SHP77 (cell line): ENCODE data around the gene DCST1.
"Not testable (repeated sequence)": the region's sequence is repeated elsewhere in the genome, so short reads cannot be mapped to it uniquely, and the experiment has no call there.

Experiments
- DNase-seq, 2 experiments: peaks; one replicate each; lab custom pipeline; 2025; lab: John Stamatoyannopoulos, UW

The DCST1 gene, protein sequence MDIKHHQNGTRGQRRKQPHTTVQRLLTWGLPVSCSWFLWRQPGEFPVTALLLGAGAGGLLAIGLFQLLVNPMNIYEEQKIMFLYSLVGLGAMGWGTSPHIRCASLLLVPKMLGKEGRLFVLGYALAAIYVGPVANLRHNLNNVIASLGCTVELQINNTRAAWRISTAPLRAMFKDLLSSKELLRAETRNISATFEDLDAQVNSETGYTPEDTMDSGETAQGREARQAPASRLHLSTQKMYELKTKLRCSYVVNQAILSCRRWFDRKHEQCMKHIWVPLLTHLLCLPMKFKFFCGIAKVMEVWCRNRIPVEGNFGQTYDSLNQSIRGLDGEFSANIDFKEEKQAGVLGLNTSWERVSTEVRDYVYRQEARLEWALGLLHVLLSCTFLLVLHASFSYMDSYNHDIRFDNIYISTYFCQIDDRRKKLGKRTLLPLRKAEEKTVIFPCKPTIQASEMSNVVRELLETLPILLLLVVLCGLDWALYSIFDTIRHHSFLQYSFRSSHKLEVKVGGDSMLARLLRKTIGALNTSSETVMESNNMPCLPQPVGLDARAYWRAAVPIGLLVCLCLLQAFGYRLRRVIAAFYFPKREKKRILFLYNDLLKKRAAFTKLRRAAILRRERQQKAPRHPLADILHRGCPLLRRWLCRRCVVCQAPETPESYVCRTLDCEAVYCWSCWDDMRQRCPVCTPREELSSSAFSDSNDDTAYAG

DNA sequence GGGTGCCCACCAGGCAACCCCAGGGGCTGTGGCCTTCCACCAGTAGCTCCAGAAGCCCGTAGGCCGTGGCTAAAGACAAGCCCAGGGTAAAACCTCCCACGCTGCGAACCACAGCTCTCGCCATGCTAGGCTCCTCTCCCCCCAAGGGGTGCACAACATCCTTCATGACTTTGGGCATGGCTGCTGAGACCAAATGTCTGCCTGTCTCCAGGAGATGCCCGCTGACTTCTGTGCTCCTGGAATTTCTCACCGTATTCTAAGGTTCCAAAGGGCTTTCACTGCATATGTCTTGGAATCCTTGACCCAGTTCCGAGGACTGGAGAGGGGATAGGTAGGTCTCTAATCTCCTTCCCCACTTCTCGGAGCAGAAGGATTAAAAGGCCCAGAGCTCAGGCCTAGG lies at the start of gene DCST1, which contains the start of gene DCST2:
TSS of gene DCST1 (plus strand) at position 301 of the 400 bp plus-strand sequence. CDS start 213 bp downstream, outside the sequence.
TSS of gene DCST2 (minus strand) at position 258 of the 400 bp plus-strand sequence. CDS start at position 178, 80 bp downstream.
- no peak for DNase-seq

DNA sequence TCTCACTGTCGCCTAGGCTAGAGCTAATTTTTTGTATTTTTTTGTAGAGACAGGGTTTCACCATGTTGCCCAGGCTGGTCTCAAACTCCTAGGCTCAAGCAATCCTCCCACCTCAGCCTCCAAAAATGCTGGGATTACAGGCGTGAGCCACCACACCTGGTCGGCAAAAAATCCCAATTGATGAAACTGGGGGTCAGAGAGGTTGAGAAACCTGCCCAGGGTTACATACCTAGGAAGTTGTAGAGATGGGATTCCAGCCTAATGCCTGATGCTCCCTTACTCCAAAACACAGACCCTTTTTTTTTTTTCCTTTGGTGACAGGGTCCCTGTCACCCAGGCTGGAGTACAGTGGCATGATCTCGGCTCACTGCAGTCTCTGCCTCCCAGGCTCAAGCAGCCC lies 46.9 kb upstream of the DCST1 start:
- DNase-seq: not testable (repeated sequence)

DNA sequence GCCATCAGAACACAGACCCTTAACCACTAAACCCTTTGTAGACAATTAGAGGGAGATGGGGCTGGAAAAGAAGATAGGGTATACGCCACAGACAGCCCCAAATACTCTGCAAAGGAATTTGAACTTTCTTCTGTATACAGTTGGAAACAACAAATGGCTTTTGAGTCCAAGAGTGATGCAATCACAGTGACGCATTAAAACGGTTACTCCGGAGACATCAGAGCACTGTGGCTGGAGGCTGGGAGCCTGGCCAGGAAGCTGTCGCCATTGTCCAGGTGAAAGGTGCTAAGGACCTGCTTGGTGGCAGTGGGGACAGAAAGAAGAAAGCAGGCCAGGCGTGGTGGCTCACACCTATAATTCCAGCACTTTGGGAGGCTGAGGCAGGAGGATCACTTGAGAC lies 46.3 kb upstream of the DCST1 start:
- no peak for DNase-seq

DNA sequence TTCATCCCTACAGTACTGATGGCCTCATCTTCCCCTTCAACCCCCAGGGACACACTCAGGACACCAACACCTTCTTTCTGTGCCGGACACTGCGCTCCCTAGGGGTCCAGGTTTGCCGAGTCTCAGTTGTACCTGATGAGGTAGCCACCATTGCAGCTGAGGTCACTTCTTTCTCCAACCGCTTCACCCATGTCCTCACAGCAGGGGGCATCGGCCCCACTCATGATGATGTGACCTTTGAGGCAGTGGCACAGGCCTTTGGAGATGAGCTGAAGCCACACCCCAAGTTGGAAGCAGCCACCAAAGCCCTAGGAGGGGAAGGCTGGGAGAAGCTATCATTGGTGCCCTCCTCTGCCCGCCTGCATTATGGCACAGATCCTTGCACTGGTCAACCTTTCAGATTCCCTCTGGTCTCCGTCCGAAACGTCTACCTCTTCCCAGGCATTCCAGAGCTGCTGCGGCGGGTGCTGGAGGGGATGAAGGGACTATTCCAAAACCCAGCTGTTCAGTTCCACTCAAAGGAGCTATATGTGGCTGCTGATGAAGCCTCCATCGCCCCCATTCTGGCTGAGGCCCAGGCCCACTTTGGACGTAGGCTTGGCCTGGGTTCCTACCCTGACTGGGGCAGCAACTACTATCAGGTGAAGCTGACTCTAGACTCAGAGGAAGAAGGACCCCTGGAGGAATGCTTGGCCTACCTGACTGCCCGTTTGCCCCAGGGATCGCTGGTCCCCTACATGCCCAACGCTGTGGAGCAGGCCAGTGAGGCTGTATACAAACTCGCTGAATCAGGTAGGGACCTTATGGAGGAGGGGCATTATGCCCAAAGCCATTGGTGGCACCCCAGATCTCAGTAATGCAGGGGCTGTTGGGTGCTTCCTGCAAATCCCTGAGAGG lies 45.3 kb upstream of the DCST1 start:
- no peak for DNase-seq

DNA sequence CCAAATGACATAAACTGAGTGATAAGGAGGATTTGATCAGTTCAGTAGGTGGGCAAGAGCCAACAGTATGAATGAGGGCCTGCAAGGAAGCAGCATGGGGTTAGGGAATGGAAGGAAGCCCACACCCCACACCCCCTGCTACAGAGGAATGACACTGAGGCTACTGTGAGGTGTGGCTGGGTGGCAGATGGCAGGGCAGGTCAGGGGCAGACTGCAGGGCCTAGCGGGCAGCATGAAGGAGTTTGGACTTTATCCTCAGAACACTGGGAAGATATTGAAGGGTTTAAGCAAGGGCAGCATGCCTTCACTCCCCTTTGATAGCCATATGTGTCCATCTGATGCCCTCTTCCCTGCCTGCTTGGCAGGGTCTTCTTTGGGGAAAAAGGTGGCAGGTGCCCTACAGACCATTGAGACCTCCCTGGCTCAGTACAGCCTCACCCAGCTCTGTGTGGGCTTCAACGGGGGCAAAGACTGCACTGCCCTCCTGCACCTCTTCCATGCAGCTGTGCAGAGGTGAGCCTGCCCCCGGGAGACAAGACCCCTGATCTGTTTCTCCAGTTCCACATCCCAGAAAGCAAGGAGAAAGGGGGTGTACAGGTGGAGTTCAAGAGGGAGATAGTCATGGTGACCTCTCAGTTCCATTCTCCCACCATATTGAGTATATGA lies 44.3 kb upstream of the DCST1 start:
- DNase-seq: no peak

DNA sequence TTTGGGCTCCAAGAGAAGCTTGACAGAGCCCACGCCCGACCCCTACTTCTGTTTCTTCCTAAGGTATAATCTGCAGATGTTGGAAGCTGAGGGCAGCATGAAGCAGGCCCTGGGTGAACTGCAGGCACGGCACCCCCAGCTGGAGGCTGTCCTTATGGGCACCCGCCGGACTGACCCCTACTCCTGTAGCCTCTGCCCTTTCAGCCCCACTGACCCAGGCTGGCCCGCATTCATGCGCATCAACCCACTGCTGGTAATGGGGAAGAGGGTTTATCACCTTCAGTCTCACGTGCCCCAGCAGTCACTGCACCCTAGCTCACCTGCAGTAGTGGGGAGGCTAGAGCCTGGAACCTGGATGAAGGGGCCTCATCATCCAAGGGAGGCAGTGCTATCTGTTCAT lies 43.3 kb upstream of the DCST1 start:
- DNase-seq: no peak

DNA sequence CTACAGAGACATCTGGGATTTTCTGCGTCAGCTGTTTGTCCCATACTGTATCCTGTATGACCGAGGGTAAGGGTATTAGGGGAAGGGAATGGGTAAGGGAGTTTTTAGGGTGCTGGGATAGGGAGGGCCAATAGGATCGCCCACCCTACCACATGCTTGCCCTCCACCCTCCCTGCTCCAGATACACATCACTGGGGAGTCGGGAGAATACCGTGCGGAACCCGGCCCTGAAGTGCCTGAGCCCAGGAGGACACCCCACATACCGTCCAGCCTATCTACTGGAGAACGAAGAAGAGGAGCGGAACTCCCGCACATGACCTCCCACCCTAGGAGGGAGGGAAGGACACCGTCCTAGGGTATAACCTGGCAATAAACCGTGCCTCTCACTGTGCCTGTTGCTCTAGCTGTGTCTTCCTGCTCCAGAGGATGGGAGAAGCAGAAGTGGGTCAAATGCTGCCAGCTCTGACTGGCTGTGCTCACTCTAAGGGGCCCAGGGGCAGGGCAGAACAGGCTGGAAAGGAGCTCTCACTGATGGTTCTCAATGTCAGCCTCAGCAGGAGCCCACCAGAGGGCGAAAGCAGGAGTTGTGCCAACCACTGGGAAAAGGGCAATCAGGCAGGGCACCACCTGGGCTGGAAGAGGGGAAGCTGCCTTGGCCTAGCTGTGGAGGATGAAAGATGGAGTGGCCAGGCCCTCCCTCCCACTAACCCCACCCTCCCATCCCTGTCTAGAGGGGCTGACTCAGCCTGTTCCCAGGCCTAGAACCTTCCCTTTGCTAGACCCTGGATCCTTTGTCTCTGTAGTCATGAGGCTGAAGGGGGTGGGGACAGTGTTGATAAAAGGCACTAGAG lies 40.7 kb upstream of the DCST1 start:
- peak; percentile 54 to 76 for DNase-seq

DNA sequence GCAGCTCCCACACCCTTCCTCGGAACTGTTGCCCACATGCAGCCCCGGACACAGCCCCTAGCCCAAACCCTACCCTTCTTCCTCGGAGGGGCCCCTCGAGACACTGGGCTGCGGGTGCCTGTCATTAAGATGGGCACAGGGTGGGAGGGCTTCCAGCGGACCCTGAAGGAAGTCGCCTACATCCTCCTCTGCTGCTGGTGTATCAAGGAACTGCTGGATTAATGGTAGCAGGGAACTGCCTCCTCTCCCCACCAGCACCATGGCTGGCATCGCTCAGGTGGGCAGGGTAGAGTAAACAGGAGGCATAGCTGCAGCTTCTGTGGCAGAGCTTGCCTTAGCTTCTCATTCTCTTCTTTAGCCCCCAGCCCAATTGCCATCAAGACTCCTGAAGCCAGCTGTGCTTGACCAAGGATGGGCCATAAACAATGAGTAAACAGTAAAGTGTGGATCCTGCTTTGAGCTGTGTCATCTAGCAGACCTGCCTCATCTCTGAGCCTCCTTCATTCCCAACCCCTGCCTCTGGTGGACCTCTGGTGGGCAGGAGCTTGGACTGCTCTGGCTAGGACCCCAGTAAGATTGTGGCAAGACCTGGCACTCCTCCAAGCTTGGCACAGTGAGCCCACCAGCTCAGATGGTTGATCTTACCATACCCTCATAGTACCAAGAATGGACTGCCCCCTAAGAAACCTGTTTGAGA lies 39.9 kb upstream of the DCST1 start, which contains the start of gene LENEP:
TSS of gene LENEP (plus strand) at position 15 of the 697 bp plus-strand sequence. CDS start at position 37, 22 bp downstream.
- no peak for DNase-seq

DNA sequence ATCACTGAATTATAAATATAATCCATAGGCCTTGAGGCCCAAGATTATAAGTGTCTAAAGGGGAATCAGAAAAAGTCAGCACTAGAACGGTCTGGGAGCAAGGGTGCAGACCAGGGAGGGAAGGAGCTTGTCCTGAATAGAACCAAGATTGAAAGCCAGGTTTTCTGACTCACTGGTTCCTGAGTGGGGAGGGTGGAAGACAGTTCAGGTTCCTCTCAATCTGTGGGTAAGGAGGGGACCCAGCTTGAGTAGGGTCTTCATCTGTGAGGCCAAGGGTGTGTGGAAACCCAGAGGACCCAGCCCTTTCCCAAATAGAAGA lies 39.4 kb upstream of the DCST1 start:
- no peak for DNase-seq

DNA sequence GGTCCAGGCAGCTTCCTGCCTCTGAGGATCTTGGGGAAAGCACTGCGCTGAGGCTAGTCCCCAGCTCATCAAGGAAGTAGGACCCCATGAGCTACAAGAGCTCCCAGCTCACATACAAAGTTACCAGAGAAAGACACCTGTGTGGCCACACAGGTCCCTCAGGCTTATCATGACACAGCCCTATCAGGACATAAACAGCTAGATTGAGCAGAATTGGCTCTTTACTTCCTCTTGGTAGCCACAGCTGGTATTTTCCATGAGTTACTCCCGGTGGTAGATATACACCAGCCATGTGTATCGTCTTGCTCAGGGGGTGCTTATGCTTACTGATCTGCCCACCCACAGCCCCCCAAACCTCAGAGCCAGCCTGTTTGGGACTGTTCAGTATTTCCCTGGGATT lies 39.0 kb upstream of the DCST1 start:
- no peak for DNase-seq

DNA sequence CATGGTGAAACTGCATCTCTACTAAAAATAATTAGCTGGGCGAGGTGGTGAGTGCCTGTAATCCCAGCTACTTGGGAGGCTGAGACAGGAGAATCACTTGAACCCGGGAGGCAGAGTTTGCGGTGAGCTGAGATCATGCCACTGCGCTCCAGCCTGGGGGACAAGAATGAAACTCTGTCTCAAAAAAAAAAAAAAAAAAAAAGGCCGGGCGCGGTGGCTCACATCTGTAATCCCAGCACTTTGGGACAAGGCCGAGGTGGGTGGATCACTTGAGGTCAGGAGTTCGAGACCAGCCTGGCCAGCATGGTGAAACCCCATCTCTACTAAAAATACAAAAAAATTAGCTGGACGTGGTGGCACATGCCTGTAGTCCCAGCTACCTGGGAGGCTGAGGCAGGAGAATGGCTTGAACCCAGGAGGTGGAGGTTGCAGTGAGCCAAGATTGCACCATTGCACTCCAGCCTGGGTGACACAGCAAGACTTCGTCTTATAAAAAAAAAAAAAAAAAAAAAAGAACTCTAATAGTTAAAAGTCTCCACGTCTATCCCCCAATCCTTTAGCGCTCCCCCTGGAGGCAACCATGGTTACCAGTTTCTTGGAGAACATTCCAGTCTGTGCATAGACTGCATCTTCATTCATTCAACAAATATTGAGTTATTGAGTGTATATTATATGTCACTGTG lies 38.2 kb upstream of the DCST1 start:
- DNase-seq: not testable (repeated sequence)

DNA sequence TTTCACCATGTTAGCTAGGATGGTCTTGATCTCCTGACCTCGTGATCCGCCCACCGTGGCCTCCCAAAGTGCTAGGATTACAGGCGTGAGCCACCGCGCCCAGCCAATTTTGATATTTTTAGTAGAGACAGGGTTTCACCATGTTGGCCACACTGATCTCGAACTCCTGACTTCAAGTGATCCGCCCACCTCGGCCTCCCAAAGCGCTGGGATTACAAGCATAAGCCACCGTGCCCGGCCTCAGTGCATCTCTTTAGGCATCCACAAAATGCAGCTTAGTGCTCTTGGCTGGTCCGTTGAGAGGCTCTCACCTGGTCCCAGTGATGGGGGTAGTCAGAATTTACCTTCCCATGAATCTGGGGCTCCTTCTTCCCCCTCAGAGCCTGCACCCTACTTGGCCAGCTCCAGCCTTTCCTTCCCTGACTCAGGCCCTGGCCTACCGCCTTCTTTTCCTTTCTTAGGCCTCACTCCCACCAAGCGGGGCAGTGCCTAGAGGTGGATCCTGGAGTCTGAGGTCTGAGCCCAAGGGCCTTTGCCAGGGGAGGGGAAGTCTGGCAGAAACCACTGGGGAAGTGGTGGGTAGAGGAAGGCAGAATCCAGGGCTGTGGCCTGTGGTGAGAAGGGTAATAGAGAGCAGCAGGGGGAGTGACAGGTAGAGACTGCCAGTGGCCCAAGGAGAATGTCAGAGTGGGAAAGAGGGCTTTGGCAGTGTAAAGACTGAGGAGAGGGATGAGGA lies 36.5 kb upstream of the DCST1 start:
- DNase-seq: no peak

DNA sequence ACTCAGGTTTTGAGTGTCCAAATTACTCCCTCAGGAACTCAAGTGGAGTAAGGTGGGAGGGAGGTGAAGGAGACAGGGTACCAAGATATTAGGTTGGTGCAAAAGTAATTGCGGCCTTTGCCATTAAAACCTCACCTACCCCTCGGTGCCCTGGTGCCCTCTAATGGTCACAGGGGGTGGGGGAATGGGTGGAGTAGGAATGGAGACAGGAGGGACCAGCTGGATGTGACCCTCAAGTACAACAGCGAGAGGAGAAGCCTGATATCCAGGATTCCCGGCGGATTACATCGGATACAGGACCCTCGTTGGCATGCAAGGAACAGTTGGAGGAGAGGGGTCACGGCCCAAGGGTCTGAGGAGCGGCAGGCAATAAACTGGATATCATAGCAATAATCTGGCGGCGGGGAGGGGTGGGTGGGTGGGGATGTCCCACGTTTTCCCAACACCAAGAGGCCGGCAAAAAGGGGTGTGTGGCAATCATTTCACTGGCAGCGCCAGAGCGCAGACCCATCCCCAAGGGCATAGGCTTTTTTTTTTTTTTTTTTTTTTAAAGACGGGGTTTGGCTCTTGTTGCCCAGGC lies 35.3 kb upstream of the DCST1 start:
- no peak for DNase-seq

DNA sequence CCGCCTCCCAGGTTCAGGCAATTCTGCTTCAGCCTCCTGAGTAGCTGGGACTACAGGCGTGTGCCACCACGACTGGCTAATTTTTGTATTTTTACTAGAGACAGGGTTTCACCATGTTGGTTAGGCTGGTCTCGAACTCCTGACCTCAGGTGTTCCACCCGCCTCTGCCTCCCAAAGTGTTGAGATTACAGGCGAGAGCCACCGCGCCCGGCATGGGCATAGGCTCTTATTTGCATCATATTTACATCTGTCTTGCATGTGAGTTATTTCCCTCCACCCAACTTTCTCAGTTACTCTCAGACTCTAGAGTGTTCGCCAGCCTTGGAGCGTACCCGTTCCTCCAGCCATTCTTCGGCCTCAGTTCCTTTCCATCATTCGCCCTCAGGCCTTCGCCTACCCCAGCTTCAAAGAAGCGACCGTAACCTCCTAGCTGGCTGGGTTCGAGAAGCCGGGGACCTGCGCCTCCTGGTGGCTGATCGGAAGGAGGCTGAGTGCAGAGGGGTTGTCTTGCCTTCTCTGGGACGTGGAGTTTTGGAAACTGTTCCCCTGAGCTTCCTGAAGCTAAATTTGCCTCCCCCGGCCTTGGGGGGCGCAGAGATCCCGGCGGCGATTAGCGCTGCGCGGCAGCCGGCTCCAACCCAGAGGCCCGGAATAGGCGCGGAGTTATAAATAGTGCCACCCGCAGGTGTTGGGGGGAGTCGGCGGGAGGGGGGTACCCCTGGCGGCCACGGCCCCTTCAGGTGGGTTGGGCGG lies 34.6 kb upstream of the DCST1 start:
- peak; percentile 87 to 89 for DNase-seq

DNA sequence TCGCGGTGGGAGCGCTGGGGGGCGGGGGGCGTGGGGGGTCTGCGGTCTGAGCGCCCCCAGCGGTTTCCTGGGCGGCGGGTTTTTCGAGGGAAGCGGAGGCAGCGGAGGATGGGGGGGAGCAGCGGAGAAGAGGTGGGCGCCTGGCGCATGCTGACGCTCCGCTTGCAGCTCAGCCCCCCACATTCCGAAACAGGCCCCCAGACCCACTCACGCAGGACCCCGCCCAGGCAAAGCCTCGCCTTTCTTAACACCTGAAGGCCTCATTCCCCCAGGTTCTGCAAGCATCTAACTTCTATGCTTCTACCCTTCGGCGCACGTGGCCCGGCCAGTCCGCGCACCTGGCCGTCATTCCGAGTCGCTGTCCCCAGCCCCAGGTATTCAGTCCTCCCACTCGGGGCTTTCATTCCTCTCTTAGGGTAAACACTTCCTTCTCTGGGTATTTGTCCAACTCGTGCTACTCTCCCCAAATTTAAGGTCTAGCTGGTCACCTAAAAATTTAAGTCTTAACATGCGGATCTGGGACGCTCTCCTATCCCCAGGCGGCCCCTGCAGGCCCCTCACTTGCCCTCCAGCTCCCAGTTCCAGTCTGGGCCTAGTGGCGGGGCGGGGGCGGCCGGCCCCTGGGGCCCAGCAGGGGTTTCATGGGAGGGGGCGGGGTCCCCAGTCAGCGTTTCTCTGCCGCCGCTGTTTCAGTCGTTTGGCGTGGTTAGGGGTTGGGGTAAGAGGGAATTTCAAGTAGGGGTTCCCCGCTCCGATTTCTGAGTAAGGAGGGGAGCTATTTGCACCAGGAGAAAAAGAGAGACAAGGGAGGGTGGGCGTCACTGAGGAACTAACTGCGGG lies 33.8 kb upstream of the DCST1 start:
- peak; percentile 56 to 68 for DNase-seq

DNA sequence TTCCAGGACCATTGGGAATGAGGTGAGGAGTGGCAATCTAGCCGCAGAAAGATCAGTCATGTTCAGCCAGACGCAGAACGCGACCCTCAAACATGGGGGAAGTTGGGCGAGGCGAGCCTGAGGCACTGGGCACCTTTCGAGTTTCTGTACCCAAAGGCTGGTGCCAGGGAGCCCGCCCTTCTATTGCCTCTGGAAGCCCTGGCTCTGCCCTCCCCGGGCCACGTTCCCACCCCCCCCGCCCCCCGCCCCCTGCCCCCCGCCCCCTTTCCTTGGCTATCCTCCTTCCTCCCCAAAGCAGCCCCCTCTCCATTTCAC lies 33.3 kb upstream of the DCST1 start:
- no peak for DNase-seq
